K562 (cell line): ENCODE data around the gene APOM. TPM values are rescaled to one million over a fixed set of nuclear protein-coding genes. Genes with fewer than 3 reads are reported as not detected.

Source experiments
- ATAC-seq: fragments of 200-7000 bp; cut with Tn5 transposase; 3 replicates; pipeline ENCODE4 v1.9.1; 2020; ENCODE audit warnings: moderate library complexity
- BruUV-seq: library from RNA; stranded (reverse); fragments of 400-500 nt; replicated peaks from 2 replicates; lab custom pipeline; 2021; lab: Mats Ljungman, UMichigan
- CTCF ChIA-PET: fragments of 300-600 bp; formaldehyde crosslinking; extraction: SDS; loops from one replicate; lab custom pipeline; 2021; ENCODE audit warnings: low intra/inter-chr PET ratio; lab: Yijun Ruan, JAX
- POLR2A ChIA-PET: fragments of 300-600, 350-650 bp; sonication (Branson Sonifier 250); formaldehyde crosslinking; extraction: SDS; loops from one replicate; lab custom pipeline; 2021; ENCODE audit warnings: antibody characterized with exemption, inconsistent platforms; lab: Yijun Ruan, JAX
- DNase-seq, 4 experiments: peaks; one replicate each; pipeline versions ENCODE4 v3.0.0 to v3.0.0-alpha.2; 2011 to 2018; ENCODE audit warnings: low spot score in 3 of 4, mixed read lengths in 3 of 4; ENCODE audit errors: extremely low read depth in 1 of 4
- FAIRE-seq: peaks from 2 replicates; lab custom pipeline; 2011; peaks lifted over from hg19 to GRCh38; lab: Jason Lieb, UNC
- H2AFZ ChIP-seq: 2 replicates; pipeline ENCODE4 v1.6.0; 2011; ENCODE audit warnings: low read depth, low read length, control low read depth, inconsistent platforms
- H3K27ac ChIP-seq: fragments of 200-600 bp; 3 replicates; pipeline ENCODE4 v1.8.0; 2011; ENCODE audit warnings: low read depth, mild to moderate bottlenecking, control low read depth, inconsistent platforms, low read length, moderate library complexity, mixed read lengths; ENCODE audit errors: extremely low read depth
- H3K27me3 ChIP-seq, 2 experiments: fragments of 300-600 bp in 1 of 2; 2 replicates in 1 of 2; 3 replicates in 1 of 2; pipeline versions ENCODE4 v1.6.0 to v1.8.0; 2011; ENCODE audit warnings: inconsistent platforms in 2 of 2, low read length in 2 of 2, mild to moderate bottlenecking in 1 of 2, mixed read lengths in 1 of 2, moderate library complexity in 1 of 2; ENCODE audit not compliant: control insufficient read depth in 2 of 2, insufficient read depth in 2 of 2
- H3K36me3 ChIP-seq: fragments of 300-600 bp; 3 replicates; pipeline ENCODE4 v1.8.0; 2011; ENCODE audit warnings: mild to moderate bottlenecking, low read length, inconsistent platforms; ENCODE audit not compliant: control insufficient read depth, insufficient read depth
- H3K4me1 ChIP-seq, 2 experiments: fragments of 200-600 bp in 1 of 2; replicated peaks in 1 of 2; 2 replicates in 1 of 2; 3 replicates in 1 of 2; pipeline versions ENCODE4 v1.5.1 to v1.8.0; 2011; ENCODE audit warnings: inconsistent platforms in 2 of 2, low read length in 2 of 2, mild to moderate bottlenecking in 1 of 2, mixed read lengths in 1 of 2, moderate library complexity in 1 of 2; ENCODE audit not compliant: control insufficient read depth in 2 of 2, insufficient read depth in 2 of 2
- H3K4me2 ChIP-seq: 2 replicates; pipeline ENCODE4 v1.6.1; 2011; ENCODE audit warnings: low read length, control low read depth, inconsistent platforms, mixed read lengths; ENCODE audit not compliant: insufficient read depth
- H3K4me3 ChIP-seq: fragments of 200-600 bp; sonication (generic), shearing (Covaris generic); 2 replicates; pipeline ENCODE4 v1.5.1; 2016; ENCODE audit warnings: control low read depth, inconsistent platforms
- H3K79me2 ChIP-seq: fragments of 200-600 bp; 3 replicates; pipeline ENCODE4 v1.8.0; 2011; ENCODE audit warnings: low read length, inconsistent platforms; ENCODE audit not compliant: control insufficient read depth, insufficient read depth
- H3K9ac ChIP-seq, 2 experiments: 2 replicates each; pipeline versions ENCODE4 v1.6.0 to v1.6.1; 2011; ENCODE audit warnings: low read depth in 2 of 2, low read length in 2 of 2, control low read depth in 1 of 2, inconsistent platforms in 1 of 2, mild to moderate bottlenecking in 1 of 2, mixed read lengths in 1 of 2; ENCODE audit not compliant: insufficient read depth in 1 of 2
- H3K9me1 ChIP-seq: one replicate; pipeline ENCODE4 v1.6.0; 2011; ENCODE audit warnings: inconsistent platforms, mild to moderate bottlenecking, low read length, moderate library complexity; ENCODE audit not compliant: control insufficient read depth, insufficient read depth
- H3K9me3 ChIP-seq: replicated peaks from 2 replicates; pipeline ENCODE4 v1.5.1; 2011; ENCODE audit warnings: low read depth, low read length, inconsistent platforms; ENCODE audit not compliant: control insufficient read depth, insufficient read depth
- H4K20me1 ChIP-seq: replicated peaks from 2 replicates; pipeline ENCODE4 v1.6.1; 2011; ENCODE audit warnings: low read length, inconsistent platforms, mixed read lengths; ENCODE audit not compliant: control insufficient read depth, insufficient read depth
- FOXA3 ChIP-seq, 2 experiments: fragments of 450-650 bp in 1 of 2; sonication (generic) in 1 of 2; formaldehyde crosslinking; IDR thresholded peaks in 1 of 2; conservative IDR thresholded peaks in 1 of 2; 2 replicates each; pipeline versions ENCODE4 v1.4.0 to v1.8.0; 2020 to 2022; ENCODE audit warnings: mild to moderate bottlenecking in 2 of 2, missing genetic modification reagents in 1 of 2
- RBFOX2 ChIP-seq: fragments of 200-400 bp; formaldehyde crosslinking; IDR thresholded peaks from 2 replicates; pipeline ENCODE4 v1.6.1; 2017; ENCODE audit warnings: low read depth, mild to moderate bottlenecking, low read length, moderate library complexity
- TFAP4 ChIP-seq: sonication (generic); formaldehyde crosslinking; IDR thresholded peaks from 2 replicates; pipeline ENCODE4 v1.8.0; 2022; ENCODE audit warnings: missing genetic modification reagents, mild to moderate bottlenecking, moderate library complexity, borderline replicate concordance
- ZBTB7A ChIP-seq: IDR thresholded peaks from 2 replicates; pipeline ENCODE4 v1.6.1; 2011; ENCODE audit warnings: low read depth, mild to moderate bottlenecking, low read length, moderate library complexity, borderline replicate concordance; ENCODE audit not compliant: control insufficient read depth
- ZNF395 ChIP-seq: fragments of 200-800 bp; sonication (Bioruptor generic); IDR thresholded peaks from 2 replicates; pipeline ENCODE4 v1.6.1; 2017; ENCODE audit warnings: missing genetic modification characterization, missing compliant biosample characterization
- ZNF740 ChIP-seq, 3 experiments: fragments of 200-800 bp in 1 of 3; sonication (Bioruptor generic) in 1 of 3; sonication (generic) in 1 of 3; formaldehyde crosslinking in 1 of 3; IDR thresholded peaks; 2 replicates each; pipeline versions ENCODE4 v1.6.1 to v1.8.0; 2016 to 2022; ENCODE audit warnings: mild to moderate bottlenecking in 2 of 3, missing compliant biosample characterization in 2 of 3, missing genetic modification characterization in 2 of 3, missing genetic modification reagents in 1 of 3
- WGBS: fragments of 100-300 bp; shearing (Covaris generic); methylation state at CpG from one replicate; pipeline ENCODE4 v1.1.6; 2016; ENCODE audit warnings: low coverage, mixed read lengths; ENCODE audit not compliant: insufficient coverage; ENCODE audit errors: missing lambda C conversion rate; 5-methylcytosine and 5-hydroxymethylcytosine counted together
- in situ Hi-C: fragments of 300-500 bp; cut with MboI; formaldehyde crosslinking; loops from 4 replicates; pipeline ENCODE4 v1.15.0; 2018; ENCODE audit warnings: inconsistent platforms, mixed read lengths
- intact Hi-C: fragments of 100-400 bp; cut with micrococcal nuclease; formaldehyde crosslinking; loops from 2 replicates; pipeline ENCODE4 v1.14.2; 2022
- polyA plus RNA-seq, 8 experiments: library from polyadenylated mRNA; depleted of rRNA in 4 of 8; stranded (reverse) in 5 of 8; unstranded in 3 of 8; fragments of >200 nt; fragmentation: Nextera tagmentation in 2 of 8; fragmentation: Illumina TruSeq in 1 of 8; extraction: Ambion mirVana in 2 of 8; extraction: Trizol in 1 of 8; gene quantifications; 2 replicates each; pipeline versions ENCODE4 v1.2.1 to v1.2.3, GENCODE V29; 2011 to 2014; ENCODE audit warnings: inconsistent platforms in 1 of 8, missing spikeins in 1 of 8
- total RNA-seq, 7 experiments: library from RNA; depleted of rRNA in 6 of 7; stranded (reverse); fragments of >200 nt in 6 of 7; fragmentation: Illumina TruSeq in 2 of 7; extraction: Trizol in 2 of 7; gene quantifications; 2 replicates each; pipeline versions ENCODE4 v1.2.1 to v1.2.3, GENCODE V29; 2011 to 2021; ENCODE audit warnings: low replicate concordance in 1 of 7

The APOM gene
- total and polyA plus RNA-seq, 9 of the 15 experiments (the other 6 are each of a cell fraction or from before 2014, with no cell fraction given), result 5.7 to 24.3 (median 10.4) TPM

- H3K27me3 ChIP-seq, result no peaks in the 10 kb centered on the region
- H3K36me3 ChIP-seq, result peaks cover 90% of the 10 kb centered on the region
- ChIA-PET POLR2A (interaction anchor here (0.7 to 7.1 kb wide), 12 partner anchors 9 to 164 kb away, joined by 3 to 158 read pairs (median 12); partner anchors contain the start of genes ABHD16A, CLIC1, GPANK1 and HSPA1B), CTCF (no interaction called here)
- intact Hi-C loops (no loop called here), in situ Hi-C loops (no loop called here)
- H3K27ac ChIP-seq, result no peak overlapping the region
- H3K9ac ChIP-seq, result peak overlapping the region in 1 of 2 experiments; percentile 59; a peak in 2 of 4 replicates
- peaks cover 44 to 47% of the 10 kb centered on the region in 2 experiments for H3K4me1 ChIP-seq
- WGBS, result 82% methylated on average over 9 of the region's 9 CpGs
- H4K20me1 ChIP-seq, result no peaks in the 10 kb centered on the region
- no peak overlapping the region for H3K4me3 ChIP-seq
- FAIRE-seq, result no peak
- peaks cover 5% of the 10 kb centered on the region for H3K9me1 ChIP-seq
- no peaks in the 10 kb centered on the region for H3K9me3 ChIP-seq
- DNase-seq, result no peak
- no TSS peak for BruUV-seq
- TF ChIP-seq ZBTB7A (peak; percentile 6; the same call in 1 of the 2 replicates), FOXA3 (CRISPR knock-in tag; conservative IDR thresholded peaks at IDR 0.05 in 1 of 2, IDR thresholded peaks at IDR 0.05 in 1 of 2) (no peak), TFAP4 (CRISPR knock-in tag) (0 out of 2 replicates have a peak, but pooled peaks have one; percentile 14), RBFOX2 (0 out of 2 replicates have a peak, but pooled peaks have one; percentile 7), ZNF740 (CRISPR knock-in tag; IDR thresholded peaks at IDR 0.05) (0 out of 2 replicates have a peak, but pooled peaks have one; percentile 3), ZNF740 (tag; IDR thresholded peaks at IDR 0.05) (no peak), ZNF395 (CRISPR knock-in tag) (no peak)
- TF ChIP-seq, all 486 proteins: peak for 4
- Histone ChIP-seq H3K4me2 (no peak overlapping the region), H2AFZ (no peak overlapping the region), H3K79me2 (peaks cover 6% of the 10 kb centered on the region; the same call in 2 of the 3 replicates)
- ATAC-seq, result no peak
Observed at GRCh38 chr6:31692886-31693285, 37.2 kb downstream of the APOM start.
